HEK293 (cell line): ENCODE data around the gene SOX5.

Source experiments
- CTCF ChIA-PET: fragments of 350-600 bp; formaldehyde crosslinking; extraction: SDS; loops from one replicate; lab custom pipeline; 2021; ENCODE audit warnings: antibody characterized with exemption; lab: Yijun Ruan, JAX
- POLR2A ChIA-PET: fragments of 300-600 bp; formaldehyde crosslinking; extraction: SDS; loops from one replicate; lab custom pipeline; 2020; ENCODE audit warnings: antibody characterized with exemption, inconsistent platforms; lab: Yijun Ruan, JAX
- H3K27ac ChIP-seq: fragments of 200-500 bp; sonication (Bioruptor generic); 2 replicates; pipeline ENCODE4 v1.5.1; 2014; ENCODE audit warnings: low read depth, low read length, control low read depth, inconsistent platforms; ENCODE audit errors: extremely low read depth
- H3K36me3 ChIP-seq, 2 experiments: fragments of 200-500 bp in 1 of 2; sonication (Bioruptor generic) in 1 of 2; 1 replicate in 1 of 2; 2 replicates in 1 of 2; pipeline ENCODE4 v1.5.1; 2014 to 2017; ENCODE audit warnings: inconsistent platforms in 2 of 2, low read length in 2 of 2; ENCODE audit not compliant: control insufficient read depth in 2 of 2, insufficient read depth in 1 of 2
- H3K4me1 ChIP-seq: fragments of 200-500 bp; sonication (Bioruptor generic); 2 replicates; pipeline ENCODE4 v1.5.1; 2014; ENCODE audit warnings: mild to moderate bottlenecking, low read length, inconsistent platforms; ENCODE audit not compliant: control insufficient read depth, insufficient read depth
- H3K4me3 ChIP-seq: 2 replicates; pipeline ENCODE4 v1.5.1; 2011; ENCODE audit warnings: low read depth, mild to moderate bottlenecking, control low read depth, low read length, moderate library complexity
- H3K9me3 ChIP-seq: fragments of 200-500 bp; sonication (Bioruptor generic); 2 replicates; pipeline ENCODE4 v1.5.1; 2014; ENCODE audit warnings: low read depth, low read length, inconsistent platforms; ENCODE audit not compliant: control insufficient read depth, insufficient read depth
- GLI4 ChIP-seq: fragments of 450-650 bp; formaldehyde crosslinking; IDR thresholded peaks from 2 replicates; pipeline ENCODE4 v1.5.1; 2016; ENCODE audit warnings: missing biosample characterization, missing genetic modification characterization
- KLF16 ChIP-seq: fragments of 450-650 bp; formaldehyde crosslinking; IDR thresholded peaks from 2 replicates; pipeline ENCODE4 v1.5.1; 2017; ENCODE audit warnings: missing biosample characterization, missing genetic modification characterization
- MZF1 ChIP-seq: fragments of 450-650 bp; formaldehyde crosslinking; IDR thresholded peaks from 2 replicates; pipeline ENCODE4 v1.5.1; 2017; ENCODE audit warnings: missing biosample characterization, missing genetic modification characterization, borderline replicate concordance
- PBX3 ChIP-seq: sonication (generic); formaldehyde crosslinking; IDR thresholded peaks from 2 replicates; pipeline ENCODE4 v1.8.1; 2022; ENCODE audit warnings: mild to moderate bottlenecking, moderate library complexity, missing genetic modification reagents
- PRDM10 ChIP-seq: fragments of 450-650 bp; formaldehyde crosslinking; IDR thresholded peaks from 2 replicates; pipeline ENCODE4 v1.5.1; 2016; ENCODE audit warnings: missing biosample characterization, missing genetic modification characterization
- SP2 ChIP-seq: fragments of 450-650 bp; formaldehyde crosslinking; IDR thresholded peaks from 2 replicates; pipeline ENCODE4 v1.5.1; 2016; ENCODE audit warnings: missing biosample characterization, missing genetic modification characterization
- ZBTB20 ChIP-seq: fragments of 450-650 bp; formaldehyde crosslinking; IDR thresholded peaks from 2 replicates; pipeline ENCODE4 v1.5.1; 2016; ENCODE audit warnings: missing biosample characterization, missing genetic modification characterization
- ZFP69B ChIP-seq: fragments of 450-650 bp; formaldehyde crosslinking; IDR thresholded peaks from 2 replicates; pipeline ENCODE4 v1.5.1; 2016; ENCODE audit warnings: missing biosample characterization, missing genetic modification characterization
- ZNF112 ChIP-seq: fragments of 450-650 bp; formaldehyde crosslinking; IDR thresholded peaks from 2 replicates; pipeline ENCODE4 v1.5.0; 2017; ENCODE audit warnings: missing biosample characterization, missing genetic modification characterization
- ZNF184 ChIP-seq: fragments of 450-650 bp; IDR thresholded peaks from 2 replicates; pipeline ENCODE4 v1.5.1; 2018; ENCODE audit warnings: missing biosample characterization, mild to moderate bottlenecking, missing genetic modification characterization
- ZNF280C ChIP-seq: fragments of 450-650 bp; formaldehyde crosslinking; IDR thresholded peaks from 2 replicates; pipeline ENCODE4 v1.5.1; 2016; ENCODE audit warnings: missing biosample characterization, missing genetic modification characterization
- ZNF311 ChIP-seq: fragments of 450-650 bp; formaldehyde crosslinking; IDR thresholded peaks from 2 replicates; pipeline ENCODE4 v1.5.1; 2017; ENCODE audit warnings: missing biosample characterization, missing genetic modification characterization, borderline replicate concordance
- ZNF341 ChIP-seq: fragments of 450-650 bp; formaldehyde crosslinking; IDR thresholded peaks from 2 replicates; pipeline ENCODE4; 2016; ENCODE audit warnings: low read depth, missing biosample characterization, missing genetic modification characterization
- ZNF350 ChIP-seq: fragments of 450-650 bp; formaldehyde crosslinking; IDR thresholded peaks from 2 replicates; pipeline ENCODE4 v1.5.0; 2017; ENCODE audit warnings: missing biosample characterization, mild to moderate bottlenecking, missing genetic modification characterization
- ZNF398 ChIP-seq: fragments of 450-650 bp; formaldehyde crosslinking; IDR thresholded peaks from 2 replicates; pipeline ENCODE4 v1.5.1; 2017; ENCODE audit warnings: missing biosample characterization, missing genetic modification characterization
- ZNF510 ChIP-seq: fragments of 450-650 bp; formaldehyde crosslinking; IDR thresholded peaks from 2 replicates; pipeline ENCODE4 v1.5.1; 2018; ENCODE audit warnings: mild to moderate bottlenecking, missing genetic modification characterization, missing biosample characterization; ENCODE audit not compliant: insufficient replicate concordance
- ZNF514 ChIP-seq: fragments of 450-650 bp; formaldehyde crosslinking; IDR thresholded peaks from 2 replicates; pipeline ENCODE4 v1.5.1; 2016; ENCODE audit warnings: missing biosample characterization, missing genetic modification characterization
- ZNF544 ChIP-seq: fragments of 450-650 bp; formaldehyde crosslinking; IDR thresholded peaks from 2 replicates; pipeline ENCODE4 v1.5.0; 2017; ENCODE audit warnings: missing biosample characterization, missing genetic modification characterization
- ZNF561 ChIP-seq: fragments of 450-650 bp; IDR thresholded peaks from 2 replicates; pipeline ENCODE4 v1.5.1; 2018; ENCODE audit warnings: missing biosample characterization, missing genetic modification characterization, borderline replicate concordance
- ZNF621 ChIP-seq: fragments of 450-650 bp; formaldehyde crosslinking; IDR thresholded peaks from 2 replicates; pipeline ENCODE4 v1.5.1; 2017; ENCODE audit warnings: missing biosample characterization, missing genetic modification characterization
- ZNF785 ChIP-seq: fragments of 450-650 bp; formaldehyde crosslinking; IDR thresholded peaks from 2 replicates; pipeline ENCODE4 v1.5.1; 2016; ENCODE audit warnings: missing biosample characterization, missing genetic modification characterization

The SOX5 gene

GRCh38 chr12:23504641-23505399 is 444.6 kb downstream of the SOX5 start:
- Histone ChIP-seq H3K27ac (no peak overlapping the region), H3K9me3 (no peaks in the 10 kb centered on the region)
- POLR2A ChIA-PET, result no interaction called here
- TF ChIP-seq ZBTB20 (tag by site-specific recombination), result no peak
- no peak for TF ChIP-seq ZNF785 (tag by site-specific recombination)
- TF ChIP-seq, all 188 proteins: peak for 0
- Histone ChIP-seq H3K4me3 (no peak overlapping the region), H3K4me1 (no peaks in the 10 kb centered on the region), H3K36me3 (no peaks in the 10 kb centered on the region)
- CTCF ChIA-PET, result interaction anchor here (0.6 kb wide), 1 partner anchor 1851 kb away, joined by 3 read pairs; no protein-coding TSS in a partner anchor

- Histone ChIP-seq H3K9me3 (no peaks in the 10 kb centered on the region), H3K36me3 (no peaks in the 10 kb centered on the region), H3K4me1 (no peaks in the 10 kb centered on the region), H3K4me3 (no peak overlapping the region), H3K27ac (no peak overlapping the region)
- POLR2A ChIA-PET, result interaction anchor here (0.5 kb wide), 1 partner anchor 123 kb away, joined by 4 read pairs; no protein-coding TSS in a partner anchor
- TF ChIP-seq ZNF280C, result no peak
- no peak for TF ChIP-seq KLF16 (tag by site-specific recombination)
- no peak for TF ChIP-seq ZNF341 (tag by site-specific recombination)
- no peak for TF ChIP-seq ZNF510 (tag by site-specific recombination)
- TF ChIP-seq MZF1, result no peak
- no peak for TF ChIP-seq ZNF184 (tag by site-specific recombination)
- TF ChIP-seq ZNF398 (tag by site-specific recombination), result no peak
- no peak for TF ChIP-seq ZNF350 (tag by site-specific recombination)
- no peak for TF ChIP-seq GLI4 (tag by site-specific recombination)
- no peak for TF ChIP-seq ZNF561 (tag by site-specific recombination)
- no peak for TF ChIP-seq ZFP69B
- TF ChIP-seq PBX3 (CRISPR knock-in tag), result no peak
- no peak for TF ChIP-seq ZNF112
- TF ChIP-seq ZNF311 (tag by site-specific recombination), result no peak
- no peak for TF ChIP-seq ZNF514 (tag by site-specific recombination)
- no peak for TF ChIP-seq PRDM10 (tag by site-specific recombination)
- no peak for TF ChIP-seq SP2
- no peak for TF ChIP-seq ZNF544 (tag by site-specific recombination)
- TF ChIP-seq ZNF621 (tag by site-specific recombination), result no peak
- CTCF ChIA-PET, result interaction anchor here (0.6 kb wide), 1 partner anchor 561 kb away, joined by 10 read pairs; no protein-coding TSS in a partner anchor
These were observed 445.4 kb downstream of the SOX5 start for GRCh38 chr12:23504043-23504442.
